ENCODE results near the gene MFSD12.

Gene MFSD12

GRCh38 chr19:3589949-3590348, 32.6 kb upstream of the MFSD12 start:
- no peak for TF ChIP-seq CTCF (IDR thresholded peaks at IDR 0.05)

- TF ChIP-seq CTCF (IDR thresholded peaks at IDR 0.05), result no peak
Observed at GRCh38 chr19:3589439-3589838, 32.1 kb upstream of the MFSD12 start.

DNA sequence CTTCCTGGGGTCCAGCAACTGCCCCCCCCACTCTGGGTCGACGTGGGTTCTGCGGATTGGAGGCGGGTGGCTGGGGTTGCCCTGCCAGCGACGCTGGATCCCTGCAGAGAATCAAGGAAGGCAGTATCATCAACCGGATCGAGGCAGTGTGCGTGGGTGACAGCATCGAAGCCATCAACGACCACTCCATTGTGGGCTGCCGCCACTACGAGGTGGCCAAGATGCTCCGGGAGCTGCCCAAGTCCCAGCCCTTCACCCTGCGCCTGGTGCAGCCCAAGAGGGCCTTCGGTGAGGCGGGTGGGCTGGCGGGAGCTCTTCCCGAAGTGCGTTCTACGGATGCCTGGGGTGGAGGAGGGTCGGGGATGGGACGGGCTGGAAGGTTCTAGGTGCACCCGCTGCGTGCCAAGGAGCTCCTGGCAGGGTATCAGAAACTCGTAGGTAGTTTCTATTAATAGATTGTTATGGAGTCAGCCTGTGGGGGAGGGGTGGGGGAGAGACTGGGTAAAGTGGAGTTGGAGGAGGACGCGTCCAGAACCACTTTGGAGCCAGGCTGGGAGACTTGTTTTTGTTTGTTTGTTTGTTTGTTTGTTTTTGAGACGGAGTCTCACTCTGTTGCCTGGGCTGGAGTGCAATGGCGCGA, 29.4 kb upstream of the MFSD12 start:
- TF ChIP-seq CTCF (IDR thresholded peaks at IDR 0.05), result no peak

DNA sequence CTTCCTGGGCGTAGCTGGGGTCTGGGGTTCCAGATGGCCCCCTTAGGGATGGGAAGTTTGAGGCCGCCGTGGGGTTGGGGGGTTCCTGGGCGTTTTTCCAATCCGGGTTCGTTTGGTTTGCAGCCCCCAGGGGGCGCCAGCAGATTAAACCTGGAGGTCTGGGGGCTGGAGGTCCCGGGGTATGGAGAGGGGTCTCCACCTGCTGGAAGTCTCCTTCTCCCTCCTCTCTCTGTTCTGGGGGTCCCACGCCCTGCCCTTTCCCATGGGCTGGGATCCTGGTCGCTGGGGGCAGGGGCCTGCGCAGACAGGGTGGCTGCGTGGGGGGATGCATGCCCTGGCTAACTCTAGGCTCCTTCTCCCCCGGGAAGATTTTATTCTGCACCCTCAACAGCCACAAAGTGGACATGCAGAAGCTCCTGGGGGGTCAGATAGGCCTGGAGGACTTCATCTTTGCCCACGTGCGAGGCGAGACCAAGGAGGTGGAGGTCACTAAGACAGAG, 28.8 kb upstream of the MFSD12 start:
- TF ChIP-seq CTCF (IDR thresholded peaks at IDR 0.05), result peak; percentile 51; the same call in 1 of the 2 replicates

- no peak for TF ChIP-seq CTCF (IDR thresholded peaks at IDR 0.05)
Observed at GRCh38 chr19:3585301-3586126, 28.1 kb upstream of the MFSD12 start, which contains the start of gene GIPC3. TSS of gene GIPC3 (plus strand) at chr19:3585478. CDS start at chr19:3585598, 120 bp downstream.

GRCh38 chr19:3580156-3580934, 23.0 kb upstream of the MFSD12 start:
- TF ChIP-seq CTCF (IDR thresholded peaks at IDR 0.05), result no peak

GRCh38 chr19:3578390-3578789, 21.0 kb upstream of the MFSD12 start:
- no peak for TF ChIP-seq CTCF (IDR thresholded peaks at IDR 0.05)

Measured in LNCAP (cell line).